ENCODE measurements around the gene MLXIP. TPM values are rescaled to one million over a fixed set of nuclear protein-coding genes. Genes with fewer than 3 reads are reported as not detected.

MLXIP gene
- total RNA-seq, 1 experiment from 2014 or later, result 46.3 TPM

DNA sequence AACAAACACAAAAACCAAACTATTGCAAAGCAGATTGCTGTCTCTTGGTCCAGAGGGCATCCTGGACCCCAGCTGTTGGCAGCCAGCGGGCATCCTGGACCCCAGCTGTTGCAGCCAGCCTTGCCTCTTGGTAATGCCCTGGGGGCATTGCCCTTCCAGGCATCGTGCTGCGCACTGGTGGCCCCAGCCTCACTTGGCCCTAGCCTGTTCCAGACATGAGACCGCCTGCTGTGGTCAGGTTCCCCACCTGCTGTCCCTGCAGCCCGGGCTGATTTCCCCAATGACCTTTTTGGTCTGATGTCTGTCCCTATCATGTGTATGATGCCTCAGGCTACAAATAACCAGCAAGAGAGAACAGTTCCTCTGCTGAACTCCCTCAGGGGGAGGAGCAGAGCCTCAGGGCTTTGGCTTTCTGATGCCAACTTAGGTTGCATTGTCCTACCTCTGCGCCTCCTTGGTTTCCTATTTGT lies 20.8 kb downstream of the MLXIP start:
- Histone ChIP-seq H3K4me1 (ENCODE audit: control insufficient read depth in 1 of 2, insufficient read depth in 2 of 2, low read length in 2 of 2) (peaks cover 10 to 29% of the 10 kb centered on the region in 2 experiments; a peak in 2 of 4 replicates), H3K27me3 (ENCODE audit: insufficient read depth, low read length) (no peaks in the 10 kb centered on the region), H2AFZ (ENCODE audit: low read depth, low read length, poor library complexity, severe bottlenecking) (no peak overlapping the region), H3K79me2 (ENCODE audit: insufficient read depth, low read length) (peaks cover 87% of the 10 kb centered on the region), H3K4me2 (ENCODE audit: low read length) (no peak overlapping the region), H3K9ac (ENCODE audit: low read length) (no peak overlapping the region), H4K20me1 (ENCODE audit: insufficient read depth) (0 out of 2 replicates have a peak, but pooled peaks cover 4% of the 10 kb centered on the region), H3K9me2 (ENCODE audit: insufficient read depth) (no peaks in the 10 kb centered on the region), H3K4me3 (replicated peaks in 1 of 2; ENCODE audit: low read depth in 1 of 2, low read length in 2 of 2) (no peak overlapping the region), H3K36me3 (ENCODE audit: control insufficient read depth in 1 of 2, insufficient read depth in 2 of 2, low read length in 2 of 2) (no peaks in the 10 kb centered on the region), H3K27ac (ENCODE audit: low read depth, low read length) (no peak overlapping the region), H3K9me3 (ENCODE audit: control insufficient read depth in 1 of 2, insufficient read depth in 1 of 2, low read depth in 1 of 2, low read length in 2 of 2) (no peaks in the 10 kb centered on the region; a peak in 1 of 4 replicates)
- ChIA-PET POLR2A (no interaction called here), RAD21 (ENCODE audit: low non-redundant PET in 1 of 2, low total read pairs in 2 of 2, uncharacterized antibody in 2 of 2, unreplicated experiment in 2 of 2) (no interaction called here), CTCF (no interaction called here)
- DNase-seq (ENCODE audit: low read depth, low spot score), result no peak
- no TSS peak for BruUV-seq (replicated peaks)
- no peak for ATAC-seq
- intact Hi-C loops (cut with micrococcal nuclease), result no loop called here
- TF ChIP-seq, protein P1, sequence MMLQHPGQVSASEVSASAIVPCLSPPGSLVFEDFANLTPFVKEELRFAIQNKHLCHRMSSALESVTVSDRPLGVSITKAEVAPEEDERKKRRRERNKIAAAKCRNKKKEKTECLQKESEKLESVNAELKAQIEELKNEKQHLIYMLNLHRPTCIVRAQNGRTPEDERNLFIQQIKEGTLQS (IDR thresholded peaks at IDR 0.05), result no peak
- TF ChIP-seq ELF1 (IDR thresholded peaks at IDR 0.05; ENCODE audit: borderline replicate concordance, low read depth) (no peak), CBX3 (IDR thresholded peaks at IDR 0.05; ENCODE audit: low read depth) (no peak), FOSL1 (IDR thresholded peaks at IDR 0.05; ENCODE audit: low read depth) (no peak), SP1 (IDR thresholded peaks at IDR 0.05; ENCODE audit: low read depth) (no peak), POLR2A (IDR thresholded peaks at IDR 0.05; ENCODE audit: borderline replicate concordance, extremely low read depth, insufficient read depth, insufficient read length) (no peak), YY1 (IDR thresholded peaks at IDR 0.05; ENCODE audit: extremely low read depth, insufficient replicate concordance, low read depth, low read length) (no peak), ZFX (IDR thresholded peaks at IDR 0.05) (no peak), SIN3A (IDR thresholded peaks at IDR 0.05; ENCODE audit: low read depth) (no peak), ZNF274 (IDR thresholded peaks at IDR 0.05; ENCODE audit: low read depth, low read length) (no peak), POLR2AphosphoS5 (IDR thresholded peaks at IDR 0.05; ENCODE audit: low read depth, low read length) (no peak), TCF7L2 (IDR thresholded peaks at IDR 0.05; ENCODE audit: borderline replicate concordance, extremely low read depth, insufficient read depth, insufficient read length) (no peak)
- TF ChIP-seq, protein P2, sequence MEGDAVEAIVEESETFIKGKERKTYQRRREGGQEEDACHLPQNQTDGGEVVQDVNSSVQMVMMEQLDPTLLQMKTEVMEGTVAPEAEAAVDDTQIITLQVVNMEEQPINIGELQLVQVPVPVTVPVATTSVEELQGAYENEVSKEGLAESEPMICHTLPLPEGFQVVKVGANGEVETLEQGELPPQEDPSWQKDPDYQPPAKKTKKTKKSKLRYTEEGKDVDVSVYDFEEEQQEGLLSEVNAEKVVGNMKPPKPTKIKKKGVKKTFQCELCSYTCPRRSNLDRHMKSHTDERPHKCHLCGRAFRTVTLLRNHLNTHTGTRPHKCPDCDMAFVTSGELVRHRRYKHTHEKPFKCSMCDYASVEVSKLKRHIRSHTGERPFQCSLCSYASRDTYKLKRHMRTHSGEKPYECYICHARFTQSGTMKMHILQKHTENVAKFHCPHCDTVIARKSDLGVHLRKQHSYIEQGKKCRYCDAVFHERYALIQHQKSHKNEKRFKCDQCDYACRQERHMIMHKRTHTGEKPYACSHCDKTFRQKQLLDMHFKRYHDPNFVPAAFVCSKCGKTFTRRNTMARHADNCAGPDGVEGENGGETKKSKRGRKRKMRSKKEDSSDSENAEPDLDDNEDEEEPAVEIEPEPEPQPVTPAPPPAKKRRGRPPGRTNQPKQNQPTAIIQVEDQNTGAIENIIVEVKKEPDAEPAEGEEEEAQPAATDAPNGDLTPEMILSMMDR (IDR thresholded peaks at IDR 0.05 in 2 of 3, conservative IDR thresholded peaks at IDR 0.05 in 1 of 3; ENCODE audit: borderline replicate concordance in 1 of 3, insufficient read depth in 1 of 3, low read depth in 2 of 3, low read length in 2 of 3), result no peak

Data from HCT116 (cell line).